Stimulated activated naive CD4-positive, alpha-beta T cell (primary cell): ENCODE data around the gene TRIM71.
"Not testable (repeated sequence)": the region's sequence is repeated elsewhere in the genome, so short reads cannot be mapped to it uniquely, and the experiment has no call there.

Experiments
- DNase-seq, 6 experiments: peaks; one replicate each; lab custom pipeline; 2025; lab: John Stamatoyannopoulos, UW

TRIM71 gene

GRCh38 chr3:32890420-32891276 is 72.9 kb downstream of the TRIM71 start:
- DNase-seq: no peak

- DNase-seq: no peak
Measured at GRCh38 chr3:32891365-32891764, 73.6 kb downstream of the TRIM71 start.

GRCh38 chr3:32892625-32893598 is 75.1 kb downstream of the TRIM71 start:
- DNase-seq: no peak

- no peak for DNase-seq
Measured at GRCh38 chr3:32894977-32895376, 77.2 kb downstream of the TRIM71 start.

GRCh38 chr3:32895701-32896100 is 77.9 kb downstream of the TRIM71 start:
- no peak for DNase-seq

- no peak for DNase-seq
Measured at GRCh38 chr3:32896143-32896542, 78.3 kb downstream of the TRIM71 start.

GRCh38 chr3:32897001-32897601 is 79.3 kb downstream of the TRIM71 start:
- no peak for DNase-seq

- no peak for DNase-seq
Measured at GRCh38 chr3:32897981-32898623, 80.3 kb downstream of the TRIM71 start.

GRCh38 chr3:32899265-32899664 is 81.5 kb downstream of the TRIM71 start:
- no peak for DNase-seq

GRCh38 chr3:32901005-32901932 is 83.5 kb downstream of the TRIM71 start:
- DNase-seq: no peak

- DNase-seq: peak in 4 of 6 experiments; percentile 2 to 10 (median 6)
Measured at GRCh38 chr3:32902887-32903371, 85.1 kb downstream of the TRIM71 start.

- no peak for DNase-seq
Measured at GRCh38 chr3:32903953-32904352, 86.2 kb downstream of the TRIM71 start.

GRCh38 chr3:32909999-32910398 is 92.2 kb downstream of the TRIM71 start:
- no peak for DNase-seq

- no peak for DNase-seq
Measured at GRCh38 chr3:32910954-32911353, 93.2 kb downstream of the TRIM71 start.

- no peak for DNase-seq
Measured at GRCh38 chr3:32912046-32912445, 94.2 kb downstream of the TRIM71 start.

- no peak for DNase-seq
Measured at GRCh38 chr3:32913790-32914446, 96.1 kb downstream of the TRIM71 start.

- no peak for DNase-seq
Measured at GRCh38 chr3:32919920-32920319, 102.1 kb downstream of the TRIM71 start.

GRCh38 chr3:32922078-32922477 is 104.3 kb downstream of the TRIM71 start:
- DNase-seq: no peak

GRCh38 chr3:32930161-32930560 is 112.4 kb downstream of the TRIM71 start:
- DNase-seq: no peak

GRCh38 chr3:32931273-32931672 is 113.5 kb downstream of the TRIM71 start:
- not testable (repeated sequence) for DNase-seq
